PC-3 (cell line): ENCODE measurements around the gene EPS8L3.

Experiments
- CTCF ChIP-seq: fragments of 300-600 bp; sonication (generic); conservative IDR thresholded peaks from 2 replicates; pipeline ENCODE4 v1.5.1; 2017; ENCODE audit warnings: antibody characterized with exemption, low read depth, mild to moderate bottlenecking, low read length
- EZH2 ChIP-seq: fragments of 300-600 bp; sonication (generic); IDR thresholded peaks from one replicate; pipeline ENCODE4 v1.6.1; 2017; ENCODE audit warnings: antibody characterized with exemption, mild to moderate bottlenecking, low read length; ENCODE audit not compliant: unreplicated experiment

- TF ChIP-seq CTCF: no peak
- no peak for TF ChIP-seq EZH2
These were observed 19.7 kb upstream of the EPS8L3 start for GRCh38 chr1:109783436-109783835.
